Myocyte (in vitro differentiated cells): ENCODE measurements around the gene SND1. TPM values are rescaled to one million over a fixed set of nuclear protein-coding genes. Genes with fewer than 3 reads are reported as not detected.
A peak's percentile ranks its signal among the peaks of the same experiment; 100 is the strongest.

Experiments
- DNase-seq: peaks from one replicate; pipeline ENCODE4 v3.0.0-alpha.2; 2012; ENCODE audit warnings: low read depth
- total RNA-seq: library from RNA; depleted of rRNA; stranded (reverse); fragments of >200 nt; gene quantifications from 2 replicates; pipeline ENCODE4 v1.2.3, GENCODE V29; 2014

The SND1 gene
- total RNA-seq, 1 donor from 2014 or later = 218 TPM

GRCh38 chr7:128008744-128009143 is 356.8 kb downstream of the SND1 start:
- no peak for DNase-seq

- no peak for DNase-seq
These were observed 358.6 kb downstream of the SND1 start for GRCh38 chr7:128010391-128011127.

- DNase-seq = peak; percentile 31
These were observed 359.2 kb downstream of the SND1 start for GRCh38 chr7:128011131-128011661.

- no peak for DNase-seq
These were observed 362.8 kb downstream of the SND1 start for GRCh38 chr7:128014811-128015210.

GRCh38 chr7:128017460-128017859 is 365.5 kb downstream of the SND1 start:
- no peak for DNase-seq

GRCh38 chr7:128017862-128018845 is 366.2 kb downstream of the SND1 start:
- DNase-seq = peak; percentile 22

GRCh38 chr7:128019288-128019687 is 367.3 kb downstream of the SND1 start:
- no peak for DNase-seq

GRCh38 chr7:128020159-128020558 is 368.2 kb downstream of the SND1 start:
- no peak for DNase-seq

- no peak for DNase-seq
These were observed 369.4 kb downstream of the SND1 start for GRCh38 chr7:128021366-128021765.

- peak; percentile 89 for DNase-seq
These were observed 370.9 kb downstream of the SND1 start for GRCh38 chr7:128022631-128023532.

GRCh38 chr7:128024151-128024550 is 372.2 kb downstream of the SND1 start:
- DNase-seq = no peak

- no peak for DNase-seq
These were observed 373.4 kb downstream of the SND1 start for GRCh38 chr7:128025380-128025779.

- DNase-seq = no peak
These were observed 373.8 kb downstream of the SND1 start for GRCh38 chr7:128025819-128026218.

- DNase-seq = no peak
These were observed 374.6 kb downstream of the SND1 start for GRCh38 chr7:128026551-128026950.

GRCh38 chr7:128027485-128027980 is 375.5 kb downstream of the SND1 start:
- peak; percentile 71 for DNase-seq

GRCh38 chr7:128029405-128029995 is 377.5 kb downstream of the SND1 start:
- no peak for DNase-seq

- DNase-seq = no peak
These were observed 378.3 kb downstream of the SND1 start for GRCh38 chr7:128030263-128030653.

- DNase-seq = peak; percentile 78
These were observed 378.9 kb downstream of the SND1 start, which contains the start of gene LRRC4 for GRCh38 chr7:128030654-128031611. TSS of gene LRRC4 (minus strand) at chr7:128031437. CDS start at chr7:128030640, 797 bp downstream.
